ENCODE data around the gene AOPEP. TPM values are rescaled to one million over a fixed set of nuclear protein-coding genes. Genes with fewer than 3 reads are reported as not detected.

AOPEP gene
- total and polyA plus RNA-seq, 8 donors, result 73.9 to 407 (median 101) TPM

DNA sequence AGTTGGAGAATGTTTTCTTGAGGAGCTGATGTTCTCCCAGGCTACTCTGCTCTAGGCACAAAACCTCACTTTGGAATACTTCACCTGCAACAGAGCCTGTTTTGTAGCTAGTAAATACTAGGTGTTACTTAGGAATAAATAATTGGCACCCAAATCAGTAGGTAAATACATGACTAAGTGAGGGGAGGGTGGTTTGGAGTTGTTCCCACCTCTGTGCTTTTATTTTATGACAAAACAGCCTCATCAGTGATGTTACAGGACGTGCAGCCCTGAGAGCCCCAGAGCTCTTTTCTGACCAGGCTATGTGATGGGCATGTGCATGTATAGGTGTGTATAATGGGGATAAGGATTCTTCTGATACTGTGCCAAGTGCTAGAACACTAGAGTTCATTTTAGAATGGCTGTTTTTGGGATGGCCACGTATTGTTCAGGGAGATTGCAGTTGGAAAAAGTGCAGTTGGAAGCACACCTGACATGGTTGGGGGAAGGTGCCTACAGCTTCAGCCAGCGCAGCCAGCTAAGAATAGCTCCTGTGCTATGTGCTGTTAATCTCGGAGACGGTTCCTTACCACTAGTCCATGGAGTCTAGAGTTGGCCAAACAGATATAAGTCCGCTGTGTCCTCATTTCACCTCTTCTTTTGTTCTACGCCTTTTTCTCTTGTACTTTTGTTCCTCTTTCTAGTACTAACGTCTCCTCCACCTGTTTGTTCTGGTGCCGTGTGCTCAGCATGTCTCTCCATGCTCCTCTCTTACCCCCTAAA lies 306.3 kb downstream of the AOPEP start:
- H3K4me3 ChIP-seq, result peak overlapping the region in 1 of 4 donors; percentile 23
- DNase-seq, result no peak
- 21 to 35% (median 29%) methylated on average over 9 of the region's 9 CpGs for WGBS, 5 donors
- H3K36me3 ChIP-seq, result peaks cover 0 to 8% (median 1%) of the 10 kb centered on the region in 4 donors
- no peaks in the 10 kb centered on the region for H3K9me3 ChIP-seq
- no peaks in the 10 kb centered on the region for H3K27me3 ChIP-seq
- H3K27ac ChIP-seq, result peak overlapping the region; percentile 75 to 80 (median 79)
- intact Hi-C loops (cut with DNase I; ENCODE audit: low total_unique reads), result no loop called here
- peaks cover 65 to 96% (median 83%) of the 10 kb centered on the region in 4 donors for H3K4me1 ChIP-seq
- TF ChIP-seq POLR2A (IDR thresholded peaks at IDR 0.05), result no peak
- TF ChIP-seq EP300 (IDR thresholded peaks at IDR 0.05), result no peak
- TF ChIP-seq POLR2AphosphoS5 (IDR thresholded peaks at IDR 0.05), result no peak
- TF ChIP-seq, protein P1, sequence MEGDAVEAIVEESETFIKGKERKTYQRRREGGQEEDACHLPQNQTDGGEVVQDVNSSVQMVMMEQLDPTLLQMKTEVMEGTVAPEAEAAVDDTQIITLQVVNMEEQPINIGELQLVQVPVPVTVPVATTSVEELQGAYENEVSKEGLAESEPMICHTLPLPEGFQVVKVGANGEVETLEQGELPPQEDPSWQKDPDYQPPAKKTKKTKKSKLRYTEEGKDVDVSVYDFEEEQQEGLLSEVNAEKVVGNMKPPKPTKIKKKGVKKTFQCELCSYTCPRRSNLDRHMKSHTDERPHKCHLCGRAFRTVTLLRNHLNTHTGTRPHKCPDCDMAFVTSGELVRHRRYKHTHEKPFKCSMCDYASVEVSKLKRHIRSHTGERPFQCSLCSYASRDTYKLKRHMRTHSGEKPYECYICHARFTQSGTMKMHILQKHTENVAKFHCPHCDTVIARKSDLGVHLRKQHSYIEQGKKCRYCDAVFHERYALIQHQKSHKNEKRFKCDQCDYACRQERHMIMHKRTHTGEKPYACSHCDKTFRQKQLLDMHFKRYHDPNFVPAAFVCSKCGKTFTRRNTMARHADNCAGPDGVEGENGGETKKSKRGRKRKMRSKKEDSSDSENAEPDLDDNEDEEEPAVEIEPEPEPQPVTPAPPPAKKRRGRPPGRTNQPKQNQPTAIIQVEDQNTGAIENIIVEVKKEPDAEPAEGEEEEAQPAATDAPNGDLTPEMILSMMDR (IDR thresholded peaks at IDR 0.05), result no peak

DNA sequence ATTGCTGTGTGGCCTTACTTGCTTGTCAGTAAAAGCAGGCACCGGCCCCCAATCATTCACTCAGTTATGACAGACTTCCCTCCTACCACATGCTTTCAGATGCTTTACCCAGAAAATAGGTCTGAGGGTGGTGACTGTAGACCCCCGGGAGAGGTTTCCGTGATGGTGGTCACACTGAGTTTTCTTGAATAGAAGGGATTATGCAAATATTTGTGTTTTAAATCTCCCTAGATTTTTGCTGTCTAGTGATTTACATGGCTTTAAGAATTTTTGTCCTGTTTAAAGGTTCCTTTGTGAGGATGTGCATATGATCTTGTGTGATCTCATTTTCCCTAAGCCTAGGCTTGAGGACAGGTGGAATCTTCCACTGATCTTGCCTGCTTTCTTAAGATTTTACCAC lies 309.3 kb downstream of the AOPEP start:
- no peak for DNase-seq
- H3K27me3 ChIP-seq, result no peaks in the 10 kb centered on the region
- H3K36me3 ChIP-seq, result peaks cover 0 to 6% (median 2%) of the 10 kb centered on the region in 4 donors
- H3K27ac ChIP-seq, result peak overlapping the region in 3 of 5 donors; percentile 21 to 80 (median 23)
- intact Hi-C loops (cut with DNase I; ENCODE audit: low total_unique reads), result no loop called here
- 40 to 70% (median 56%) methylated on average over 3 of the region's 3 CpGs for WGBS, 5 donors
- TF ChIP-seq, protein P1 (IDR thresholded peaks at IDR 0.05), result no peak
- TF ChIP-seq EP300 (IDR thresholded peaks at IDR 0.05), result no peak
- no peak for TF ChIP-seq POLR2AphosphoS5 (IDR thresholded peaks at IDR 0.05)
- no peak for TF ChIP-seq POLR2A (IDR thresholded peaks at IDR 0.05)
- no peaks in the 10 kb centered on the region for H3K9me3 ChIP-seq
- peaks cover 50 to 92% (median 73%) of the 10 kb centered on the region in 4 donors for H3K4me1 ChIP-seq
- no peak overlapping the region for H3K4me3 ChIP-seq

DNA sequence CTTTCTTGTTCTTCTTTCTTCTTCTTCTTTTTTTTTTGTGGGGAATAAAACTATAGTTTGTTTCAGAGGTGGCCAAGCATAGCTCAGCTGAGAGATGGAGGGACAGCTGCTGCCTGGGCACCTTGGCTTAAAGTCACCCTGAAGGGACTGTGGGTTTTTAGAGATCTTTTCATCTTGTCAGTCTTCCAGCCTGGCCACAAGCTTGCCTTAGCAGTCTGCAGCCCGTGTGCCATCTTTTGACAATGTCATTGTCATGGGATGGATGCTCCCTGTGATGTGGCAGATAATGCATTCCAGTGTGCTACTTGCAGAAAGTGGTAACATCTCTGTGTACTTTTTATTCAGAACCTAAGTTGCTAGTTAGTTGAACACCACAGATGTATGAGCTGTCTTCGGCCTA lies 310.2 kb downstream of the AOPEP start:
- H3K4me1 ChIP-seq, result peaks cover 42 to 90% (median 73%) of the 10 kb centered on the region in 4 donors
- no peak for TF ChIP-seq EP300 (IDR thresholded peaks at IDR 0.05)
- no peak for TF ChIP-seq POLR2A (IDR thresholded peaks at IDR 0.05)
- TF ChIP-seq, protein P1 (IDR thresholded peaks at IDR 0.05), result no peak
- no peak for TF ChIP-seq POLR2AphosphoS5 (IDR thresholded peaks at IDR 0.05)
- H3K27ac ChIP-seq, result peak overlapping the region in 3 of 5 donors; percentile 4 to 80 (median 64)
- no peaks in the 10 kb centered on the region for H3K27me3 ChIP-seq
- H3K4me3 ChIP-seq, result no peak overlapping the region
- H3K36me3 ChIP-seq, result peaks cover 0 to 6% (median 2%) of the 10 kb centered on the region in 4 donors
- WGBS, 5 donors, result 64 to 85% (median 73%) methylated on average over 2 of the region's 2 CpGs
- H3K9me3 ChIP-seq, result no peaks in the 10 kb centered on the region
- intact Hi-C loops (cut with DNase I; ENCODE audit: low total_unique reads), result no loop called here
- DNase-seq, result no peak

DNA sequence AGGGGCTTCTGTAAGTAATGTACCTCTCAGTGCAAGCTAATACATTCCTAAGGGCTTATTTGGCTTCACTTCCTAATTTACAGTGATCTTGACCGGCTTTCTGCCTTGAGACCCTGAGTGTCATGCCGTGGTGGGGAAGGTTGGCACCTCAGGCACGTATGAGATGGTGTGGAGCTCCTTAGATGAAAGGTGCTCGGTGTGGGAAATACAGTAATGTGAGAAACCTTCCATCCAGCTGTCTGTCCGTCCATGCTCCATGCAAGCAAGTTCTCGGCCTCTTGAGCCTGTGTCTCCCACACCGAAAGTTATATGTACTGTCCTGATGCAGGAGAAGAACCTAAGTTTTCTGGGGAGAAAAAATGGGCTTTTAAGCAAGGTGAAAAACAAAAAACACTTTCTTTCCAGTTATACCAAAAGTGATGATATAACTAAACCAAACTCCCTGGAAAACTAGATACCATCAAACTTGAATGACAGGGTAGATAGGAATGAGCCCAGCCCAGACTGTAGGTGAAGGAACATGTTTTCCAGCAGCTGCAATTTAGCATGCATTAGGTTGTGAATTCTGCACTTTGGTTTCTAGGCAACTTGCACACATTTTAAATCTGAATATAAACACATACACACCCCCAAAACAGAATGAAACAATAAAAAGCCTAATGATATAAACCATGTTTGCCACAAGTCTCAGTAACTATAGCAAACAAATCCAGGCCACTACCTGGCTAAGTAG lies 311.5 kb downstream of the AOPEP start:
- peak overlapping the region; percentile 7 to 80 (median 56) for H3K27ac ChIP-seq
- no peaks in the 10 kb centered on the region for H3K27me3 ChIP-seq
- H3K36me3 ChIP-seq, result peaks cover 0 to 6% (median 2%) of the 10 kb centered on the region in 4 donors
- 79 to 86% (median 83%) methylated on average over 4 to 7 of the region's 7 CpGs for WGBS, 5 donors
- H3K4me1 ChIP-seq, result peaks cover 29 to 88% (median 67%) of the 10 kb centered on the region in 4 donors
- no peak for TF ChIP-seq EP300 (IDR thresholded peaks at IDR 0.05)
- no peak for TF ChIP-seq POLR2A (IDR thresholded peaks at IDR 0.05)
- TF ChIP-seq POLR2AphosphoS5 (IDR thresholded peaks at IDR 0.05), result no peak
- TF ChIP-seq, protein P1 (IDR thresholded peaks at IDR 0.05), result no peak
- H3K4me3 ChIP-seq, result no peak overlapping the region
- intact Hi-C loops (cut with DNase I; ENCODE audit: low total_unique reads), result no loop called here
- no peak for DNase-seq
- H3K9me3 ChIP-seq, result no peaks in the 10 kb centered on the region
